Glutamatergic neuron (in vitro differentiated cells): ENCODE measurements around the gene SPATA33. TPM values are rescaled to one million over a fixed set of nuclear protein-coding genes. Genes with fewer than 3 reads are reported as not detected.

Source experiments
- DNase-seq: peaks from one replicate; pipeline ENCODE4 v3.0.0; 2022
- H3K27ac Mint-ChIP-seq: one replicate; pipeline ENCODE4 v1.8.0; 2020; ENCODE audit warnings: mild to moderate bottlenecking, mixed read lengths, inconsistent platforms; ENCODE audit not compliant: unreplicated experiment
- H3K27me3 Mint-ChIP-seq: one replicate; pipeline ENCODE4 v1.8.0; 2020; ENCODE audit warnings: mild to moderate bottlenecking, moderate library complexity, mixed read lengths, inconsistent platforms; ENCODE audit not compliant: unreplicated experiment
- H3K36me3 Mint-ChIP-seq: one replicate; pipeline ENCODE4 v1.8.0; 2020; ENCODE audit warnings: mild to moderate bottlenecking, mixed read lengths, inconsistent platforms; ENCODE audit not compliant: unreplicated experiment
- H3K4me1 Mint-ChIP-seq: one replicate; pipeline ENCODE4 v1.8.0; 2020; ENCODE audit warnings: mild to moderate bottlenecking, low read depth, mixed read lengths, inconsistent platforms; ENCODE audit not compliant: unreplicated experiment
- H3K4me3 Mint-ChIP-seq: one replicate; pipeline ENCODE4 v1.8.0; 2020; ENCODE audit warnings: mild to moderate bottlenecking, mixed read lengths, inconsistent platforms; ENCODE audit not compliant: unreplicated experiment
- H3K9me3 Mint-ChIP-seq: one replicate; pipeline ENCODE4 v1.8.0; 2020; ENCODE audit warnings: mild to moderate bottlenecking, moderate library complexity, mixed read lengths, inconsistent platforms; ENCODE audit not compliant: unreplicated experiment
- CTCF ChIP-seq: fragments of 200-600 bp; sonication (generic); IDR thresholded peaks from one replicate; pipeline ENCODE4 v1.5.0; 2021; ENCODE audit not compliant: partially characterized antibody, unreplicated experiment
- total RNA-seq: library from RNA; stranded (reverse); fragmentation: NEBNext Ultra II Directional; extraction: Animal tissue kit (Norgen Biotek cat#: 25700); gene quantifications from one replicate; pipeline ENCODE4 v1.2.1, GENCODE V29; 2021; ENCODE audit not compliant: unreplicated experiment

Gene SPATA33
- total RNA-seq, 1 donor from 2014 or later, result 18.0 TPM

- Mint-ChIP-seq H3K36me3 (no peaks in the 10 kb centered on the region), H3K27ac (no peak overlapping the region), H3K4me3 (no peak overlapping the region), H3K27me3 (peaks cover 3% of the 10 kb centered on the region), H3K9me3 (peaks cover 6% of the 10 kb centered on the region), H3K4me1 (peaks cover 4% of the 10 kb centered on the region)
- DNase-seq, result no peak
- no peak for TF ChIP-seq CTCF
Observed at GRCh38 chr16:89707695-89708094, 50.1 kb downstream of the SPATA33 start.

- DNase-seq, result no peak
- TF ChIP-seq CTCF, result no peak
Observed at GRCh38 chr16:89708481-89708931, 50.9 kb downstream of the SPATA33 start.

DNA sequence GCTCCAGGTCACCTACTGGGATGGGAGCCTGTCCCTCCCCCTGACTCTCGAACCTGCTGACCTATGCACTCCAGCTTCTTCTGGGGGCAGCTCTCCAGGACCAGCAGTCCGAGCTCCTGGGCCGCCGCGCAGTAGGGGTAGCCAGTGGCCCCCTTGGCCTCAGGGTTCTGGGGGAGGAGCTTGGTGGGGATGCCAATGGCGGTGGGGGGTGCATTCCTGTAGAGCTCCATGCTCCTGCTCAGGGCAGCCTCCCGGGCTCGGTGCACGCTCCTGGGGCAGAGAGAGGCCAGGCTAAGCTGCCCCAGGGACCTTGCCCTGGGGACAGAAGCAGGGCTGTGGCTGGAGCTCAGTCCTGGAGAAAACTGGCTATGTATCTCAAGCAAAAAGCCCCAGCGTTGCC, 51.5 kb downstream of the SPATA33 start:
- Mint-ChIP-seq H3K27ac (no peak overlapping the region), H3K9me3 (peaks cover 4% of the 10 kb centered on the region), H3K4me3 (no peak overlapping the region), H3K36me3 (no peaks in the 10 kb centered on the region), H3K4me1 (peaks cover 4% of the 10 kb centered on the region), H3K27me3 (peaks cover 3% of the 10 kb centered on the region)
- no peak for TF ChIP-seq CTCF
- DNase-seq, result no peak

More at GRCh38 chr16:89708481-89708931, 50.9 kb downstream of the SPATA33 start:
- no peaks in the 10 kb centered on the region for H3K36me3 Mint-ChIP-seq
- H3K27me3 Mint-ChIP-seq, result peaks cover 3% of the 10 kb centered on the region
- H3K27ac Mint-ChIP-seq, result no peak overlapping the region
- peaks cover 4% of the 10 kb centered on the region for H3K4me1 Mint-ChIP-seq
- no peak overlapping the region for H3K4me3 Mint-ChIP-seq
- H3K9me3 Mint-ChIP-seq, result peaks cover 5% of the 10 kb centered on the region

DNA sequence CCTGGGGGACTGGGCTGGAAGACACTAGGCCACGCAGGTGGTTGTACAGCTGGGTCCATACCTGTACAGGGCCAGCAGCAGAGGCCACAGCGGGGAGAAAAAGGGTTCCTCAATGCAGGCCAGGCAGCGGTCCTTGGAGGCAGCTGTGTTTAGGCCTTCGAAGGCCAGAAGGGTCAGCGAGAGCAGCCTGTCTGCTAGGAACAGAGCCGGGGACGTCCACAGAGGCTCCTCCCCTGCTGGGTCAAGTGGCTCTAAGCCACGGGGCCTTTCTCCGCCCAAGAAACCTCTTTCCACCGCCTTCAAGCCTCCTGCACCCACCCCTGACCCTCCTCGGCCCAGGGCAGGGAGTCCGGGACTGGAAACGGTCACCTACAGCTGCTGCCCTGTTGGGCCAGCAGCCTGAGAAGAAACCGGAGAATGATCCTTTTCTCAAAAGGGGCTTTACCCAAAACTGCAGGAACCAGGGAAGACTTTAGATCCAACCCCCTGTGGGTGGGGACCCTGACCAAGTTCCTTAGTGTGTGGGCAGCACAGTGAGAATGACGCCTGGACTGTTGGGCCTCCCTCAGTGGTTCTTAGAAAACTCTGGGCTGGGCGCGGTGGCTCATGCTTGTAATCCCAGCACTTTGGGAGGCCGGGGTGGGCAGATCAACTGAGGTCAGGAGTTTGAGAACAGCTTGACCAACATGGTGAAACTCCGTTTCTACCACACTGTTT, 52.2 kb downstream of the SPATA33 start:
- Mint-ChIP-seq H3K27ac (no peak overlapping the region), H3K27me3 (peaks cover 4% of the 10 kb centered on the region), H3K4me3 (no peak overlapping the region), H3K36me3 (no peaks in the 10 kb centered on the region), H3K4me1 (peaks cover 4% of the 10 kb centered on the region), H3K9me3 (peaks cover 4% of the 10 kb centered on the region)
- no peak for DNase-seq
- no peak for TF ChIP-seq CTCF

DNA sequence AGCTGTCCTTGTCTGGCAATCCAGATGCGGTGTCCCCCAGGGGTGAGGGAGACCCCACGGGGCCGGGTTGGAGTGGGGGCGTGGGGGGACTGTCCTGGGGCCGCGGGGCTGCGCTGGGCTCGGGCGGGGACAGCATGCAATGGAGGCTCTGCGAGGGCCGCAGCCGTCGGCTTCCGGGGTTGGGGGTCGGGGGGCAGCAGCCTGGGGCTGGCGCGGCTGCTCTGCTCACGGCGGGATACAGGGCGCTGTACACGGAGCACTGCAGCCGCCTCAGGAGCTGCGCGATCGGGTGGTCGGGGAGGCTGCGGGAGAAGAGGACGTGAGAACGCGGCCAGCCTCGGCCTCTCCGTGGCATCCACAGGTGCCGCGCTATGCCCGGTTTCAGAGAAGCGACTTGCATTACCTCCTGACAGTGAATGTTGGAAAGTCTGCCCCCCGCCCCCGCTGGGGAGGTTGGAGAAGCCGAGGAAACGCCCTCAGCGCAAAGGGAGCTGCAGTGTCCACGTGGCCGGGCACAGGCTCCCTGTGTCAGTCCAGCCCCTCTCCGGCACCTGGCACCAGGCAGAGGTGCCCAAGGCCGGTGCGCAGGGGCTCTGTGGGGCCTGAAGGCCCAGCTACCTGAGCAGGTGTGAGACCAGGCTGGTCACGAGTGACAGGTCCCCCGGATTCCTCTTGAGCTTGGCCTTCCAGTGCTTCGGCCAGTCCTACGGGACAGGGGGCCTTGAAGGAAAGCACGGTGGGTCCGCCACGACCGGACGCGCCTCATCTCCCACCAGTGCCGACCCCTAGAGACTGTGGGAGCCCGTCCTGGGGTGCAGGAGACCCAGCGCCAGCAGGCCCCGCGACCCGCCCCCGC, 53.3 kb downstream of the SPATA33 start:
- Mint-ChIP-seq H3K36me3 (no peaks in the 10 kb centered on the region), H3K9me3 (peaks cover under 1% of the 10 kb centered on the region), H3K4me1 (peaks cover 4% of the 10 kb centered on the region), H3K27me3 (peaks cover 2% of the 10 kb centered on the region), H3K4me3 (no peak overlapping the region), H3K27ac (no peak overlapping the region)
- no peak for DNase-seq
- TF ChIP-seq CTCF, result no peak
